ENCODE results near the gene PPARG. TPM values are rescaled to one million over a fixed set of nuclear protein-coding genes. Genes with fewer than 3 reads are reported as not detected.
"Not testable (repeated sequence)": the region's sequence is repeated elsewhere in the genome, so short reads cannot be mapped to it uniquely, and the experiment has no call there.

PPARG gene
- total and polyA plus RNA-seq, 8 donors = 0.88 to 6.2 (median 2.2) TPM

DNA sequence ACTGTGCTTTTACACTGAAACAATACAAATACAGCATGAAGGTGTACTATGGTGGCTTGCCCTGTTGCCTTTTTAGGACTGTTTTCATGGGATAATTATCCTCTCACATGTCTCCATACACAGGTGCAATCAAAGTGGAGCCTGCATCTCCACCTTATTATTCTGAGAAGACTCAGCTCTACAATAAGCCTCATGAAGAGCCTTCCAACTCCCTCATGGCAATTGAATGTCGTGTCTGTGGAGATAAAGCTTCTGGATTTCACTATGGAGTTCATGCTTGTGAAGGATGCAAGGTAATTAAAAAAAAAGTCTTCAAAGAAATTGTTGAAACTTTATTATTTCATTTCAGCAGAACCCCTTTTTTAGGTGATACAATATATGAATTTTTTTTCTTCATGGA lies 92.3 kb downstream of the PPARG start:
- no peak for ATAC-seq
- no peak for DNase-seq
- Histone ChIP-seq H3K36me3 (no peaks in the 10 kb centered on the region), H3K27ac (no peak overlapping the region), H3K9me3 (no peaks in the 10 kb centered on the region), H3K27me3 (peaks cover 0 to 4% (median 0%) of the 10 kb centered on the region in 4 donors), H3K4me3 (no peak overlapping the region), H3K4me1 (no peaks in the 10 kb centered on the region)
- TF ChIP-seq, protein P1, sequence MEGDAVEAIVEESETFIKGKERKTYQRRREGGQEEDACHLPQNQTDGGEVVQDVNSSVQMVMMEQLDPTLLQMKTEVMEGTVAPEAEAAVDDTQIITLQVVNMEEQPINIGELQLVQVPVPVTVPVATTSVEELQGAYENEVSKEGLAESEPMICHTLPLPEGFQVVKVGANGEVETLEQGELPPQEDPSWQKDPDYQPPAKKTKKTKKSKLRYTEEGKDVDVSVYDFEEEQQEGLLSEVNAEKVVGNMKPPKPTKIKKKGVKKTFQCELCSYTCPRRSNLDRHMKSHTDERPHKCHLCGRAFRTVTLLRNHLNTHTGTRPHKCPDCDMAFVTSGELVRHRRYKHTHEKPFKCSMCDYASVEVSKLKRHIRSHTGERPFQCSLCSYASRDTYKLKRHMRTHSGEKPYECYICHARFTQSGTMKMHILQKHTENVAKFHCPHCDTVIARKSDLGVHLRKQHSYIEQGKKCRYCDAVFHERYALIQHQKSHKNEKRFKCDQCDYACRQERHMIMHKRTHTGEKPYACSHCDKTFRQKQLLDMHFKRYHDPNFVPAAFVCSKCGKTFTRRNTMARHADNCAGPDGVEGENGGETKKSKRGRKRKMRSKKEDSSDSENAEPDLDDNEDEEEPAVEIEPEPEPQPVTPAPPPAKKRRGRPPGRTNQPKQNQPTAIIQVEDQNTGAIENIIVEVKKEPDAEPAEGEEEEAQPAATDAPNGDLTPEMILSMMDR (IDR thresholded peaks at IDR 0.05) = no peak
- 61 to 68% methylated on average over 1 of the region's 1 CpG for WGBS, 2 donors
- intact Hi-C loops (cut with DNase I) = no loop called here
- no peak for FAIRE-seq

DNA sequence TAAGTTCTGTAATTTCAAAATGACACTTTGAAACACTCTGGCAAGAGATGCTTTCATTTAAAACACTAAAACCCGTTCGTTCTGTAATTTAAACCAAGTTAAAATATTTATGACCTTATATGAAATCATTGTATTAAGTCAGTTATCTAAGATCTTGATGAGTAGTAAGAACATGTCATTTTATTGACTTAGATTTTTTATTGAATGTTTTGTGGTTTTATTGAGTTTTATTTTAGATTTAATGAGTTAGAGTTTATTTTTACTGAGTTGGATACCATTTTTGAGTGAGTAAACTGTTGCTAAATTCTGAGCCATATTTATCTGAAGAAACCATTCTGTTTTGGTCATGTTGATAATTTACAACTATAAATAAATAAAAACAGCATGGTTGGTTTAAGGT lies 94.3 kb downstream of the PPARG start:
- H3K4me1 ChIP-seq = no peaks in the 10 kb centered on the region
- no peaks in the 10 kb centered on the region for H3K36me3 ChIP-seq
- DNase-seq = no peak
- 81 to 87% methylated on average over 2 of the region's 2 CpGs for WGBS, 2 donors
- intact Hi-C loops (cut with DNase I) = no loop called here
- ATAC-seq = no peak
- peak; percentile 49 for FAIRE-seq
- H3K9me3 ChIP-seq = no peaks in the 10 kb centered on the region
- TF ChIP-seq, protein P1 (IDR thresholded peaks at IDR 0.05) = no peak
- no peak overlapping the region for H3K4me3 ChIP-seq
- no peak overlapping the region for H3K27ac ChIP-seq
- peaks cover 0 to 4% (median 0%) of the 10 kb centered on the region in 4 donors for H3K27me3 ChIP-seq

DNA sequence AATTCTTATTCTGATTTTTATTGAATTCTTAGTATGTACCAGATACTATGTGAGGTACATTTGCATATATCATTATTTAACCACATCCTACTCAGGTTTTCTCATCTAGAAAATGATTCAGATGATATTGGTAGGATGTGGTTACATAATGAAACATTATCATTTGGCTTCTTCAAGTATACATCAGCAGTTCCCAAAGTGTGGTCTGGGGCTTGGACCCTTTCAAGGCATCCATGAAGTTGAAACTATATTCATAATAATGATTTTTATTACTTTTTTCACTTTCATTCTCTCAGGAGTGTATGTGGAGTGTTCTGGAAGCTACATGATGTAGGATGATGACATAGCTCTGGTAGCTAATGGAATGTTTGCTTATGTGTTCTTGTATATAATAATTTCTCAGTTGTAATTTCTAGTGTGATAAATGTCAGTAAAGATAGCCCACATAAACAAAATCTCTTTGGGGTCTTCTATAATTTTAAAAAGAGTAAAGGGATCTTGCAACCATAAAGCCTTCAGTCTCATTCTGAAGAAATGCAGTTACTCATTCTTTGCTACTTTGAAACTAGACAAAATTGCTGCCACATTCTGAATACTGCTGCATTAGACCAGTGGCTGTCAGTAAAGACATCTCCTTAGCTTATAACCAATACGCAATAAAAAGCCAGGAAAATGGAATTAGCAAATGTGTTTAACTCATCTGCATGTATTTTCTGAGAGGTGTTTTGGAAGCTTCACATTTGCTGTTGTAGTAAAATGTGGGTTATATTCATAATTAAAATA lies 95.8 kb downstream of the PPARG start:
- Histone ChIP-seq H3K4me3 (no peak overlapping the region), H3K4me1 (no peaks in the 10 kb centered on the region), H3K9me3 (no peaks in the 10 kb centered on the region), H3K36me3 (no peaks in the 10 kb centered on the region), H3K27me3 (peaks cover 0 to 4% (median 0%) of the 10 kb centered on the region in 4 donors), H3K27ac (no peak overlapping the region)
- intact Hi-C loops (cut with DNase I) = no loop called here
- WGBS, 2 donors = 55 to 89% methylated on average over 1 of the region's 1 CpG
- FAIRE-seq (no peak), DNase-seq (no peak), ATAC-seq (no peak)
- TF ChIP-seq, protein P1 (IDR thresholded peaks at IDR 0.05) = no peak

GRCh38 chr3:12386514-12387291 lies 97.8 kb downstream of the PPARG start:
- H3K27me3 ChIP-seq; H3K4me3 ChIP-seq; ATAC-seq; H3K4me1 ChIP-seq; H3K27ac ChIP-seq; DNase-seq; intact Hi-C loops (cut with DNase I); H3K9me3 ChIP-seq; H3K36me3 ChIP-seq: not testable (repeated sequence)
- peak; percentile 88 for FAIRE-seq
- 56 to 57% methylated on average over 4 of the region's 4 CpGs for WGBS, 2 donors

GRCh38 chr3:12388185-12388584 lies 99.3 kb downstream of the PPARG start:
- Histone ChIP-seq H3K4me1 (no peaks in the 10 kb centered on the region), H3K4me3 (no peak overlapping the region), H3K27me3 (peaks cover 0 to 8% (median 0%) of the 10 kb centered on the region in 4 donors), H3K27ac (no peak overlapping the region), H3K36me3 (no peaks in the 10 kb centered on the region), H3K9me3 (no peaks in the 10 kb centered on the region)
- WGBS, 2 donors = 53 to 78% methylated on average over 1 of the region's 1 CpG
- FAIRE-seq (no peak), DNase-seq (no peak), ATAC-seq (no peak)
- TF ChIP-seq, protein P1 (IDR thresholded peaks at IDR 0.05) = no peak
- intact Hi-C loops (cut with DNase I) = no loop called here

Measured in pancreas (tissue), 10 donors.